ENCODE results near the gene OTX2. TPM values are rescaled to one million over a fixed set of nuclear protein-coding genes. Genes with fewer than 3 reads are reported as not detected.

Gene OTX2
- total RNA-seq, 2 experiments from 2014 or later: not detected

DNA sequence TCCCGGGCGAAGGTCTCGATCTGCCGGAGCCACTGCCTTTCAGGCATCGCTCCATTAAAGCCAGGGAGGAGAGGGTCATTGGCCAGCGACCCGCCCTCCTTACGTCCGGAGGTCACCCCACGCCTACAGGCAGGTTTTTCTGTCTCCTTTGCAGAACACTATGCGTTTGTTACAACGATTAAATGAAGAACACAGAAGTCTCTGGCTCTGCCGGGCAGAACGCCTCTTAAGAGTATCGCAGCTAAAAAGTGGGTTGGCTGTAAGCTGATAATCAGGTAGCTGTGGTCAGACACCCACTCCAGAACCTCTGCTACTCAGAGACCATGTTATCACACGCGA, 15.0 kb downstream of the OTX2 start:
- intact Hi-C loops (cut with DNase I, micrococcal nuclease): no loop called here
- Histone ChIP-seq H3K27me3 (ENCODE audit: control insufficient read depth in 1 of 2, insufficient read depth in 2 of 2, low read length in 2 of 2) (peaks cover 65 to 92% of the 10 kb centered on the region in 2 experiments), H3K27ac (ENCODE audit: low read depth in 1 of 2, low read length in 2 of 2) (no peak overlapping the region)

DNA sequence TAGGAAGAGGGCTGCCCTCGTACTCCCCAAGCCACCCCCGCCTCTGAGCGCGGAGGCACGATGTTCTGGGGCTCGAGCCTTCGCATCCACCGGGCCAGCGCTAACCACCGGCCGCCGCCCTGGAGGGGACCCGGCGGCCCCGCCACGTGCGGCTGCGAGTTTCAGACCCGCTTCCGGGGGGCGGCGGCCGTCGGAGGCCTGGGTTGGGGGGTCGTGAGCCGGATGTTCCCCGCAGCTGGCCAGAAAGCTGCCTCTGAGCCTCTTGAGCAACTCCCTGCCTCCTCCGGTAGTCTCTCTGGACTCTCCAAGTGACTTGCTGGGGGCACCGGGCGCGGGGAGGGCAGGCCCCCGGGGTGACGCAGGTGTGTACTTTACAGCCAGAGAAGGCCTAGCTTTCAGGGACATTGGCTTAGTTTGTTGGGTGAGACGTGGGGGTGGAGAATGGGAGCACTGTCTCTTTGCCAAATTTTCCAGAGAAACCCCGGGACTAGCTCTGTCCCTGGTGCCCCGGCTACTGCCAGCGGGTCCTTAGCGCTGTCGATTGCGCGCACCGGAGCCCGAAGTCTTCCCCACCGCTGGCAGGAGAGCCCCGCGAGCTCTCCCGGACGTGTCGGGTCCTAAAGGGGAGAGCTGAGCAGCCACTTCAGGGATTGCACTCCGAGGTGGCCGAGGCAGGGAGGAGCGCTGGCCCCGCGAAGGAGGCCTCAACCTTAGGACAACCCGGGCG, 15.6 kb downstream of the OTX2 start:
- H3K27me3 Mint-ChIP-seq: peaks cover 78% of the 10 kb centered on the region
- no peak overlapping the region for H3K27ac ChIP-seq (ENCODE audit: low read depth in 1 of 2, low read length in 2 of 2)
- peaks cover 12% of the 10 kb centered on the region for H3K4me1 ChIP-seq (ENCODE audit: insufficient read depth, low read length)
- POLR2A ChIA-PET: no interaction called here
- no peaks in the 10 kb centered on the region for H3K36me3 Mint-ChIP-seq (ENCODE audit: low read depth)
- peaks cover 0 to 38% of the 10 kb centered on the region in 2 experiments for H3K9me3 ChIP-seq (ENCODE audit: control insufficient read depth in 1 of 2, insufficient read depth in 1 of 2, low read length in 2 of 2)
- no peaks in the 10 kb centered on the region for H3K36me3 ChIP-seq (ENCODE audit: insufficient read depth, low read length)
- H3K4me3 ChIP-seq (ENCODE audit: low read length): no peak overlapping the region
- no peak overlapping the region for H3K27ac Mint-ChIP-seq
- H3K4me3 Mint-ChIP-seq: no peak overlapping the region
- no peak for DNase-seq
- intact Hi-C loops (cut with DNase I, micrococcal nuclease): no loop called here
- CTCF ChIA-PET: no interaction called here
- no peak for ATAC-seq (ENCODE audit: poor library complexity)
- H3K4me1 Mint-ChIP-seq (ENCODE audit: low read depth): peaks cover 11% of the 10 kb centered on the region
- no peaks in the 10 kb centered on the region for H3K9me3 Mint-ChIP-seq
- H3K27me3 ChIP-seq (ENCODE audit: control insufficient read depth in 1 of 2, insufficient read depth in 2 of 2, low read length in 2 of 2): peaks cover 64 to 86% of the 10 kb centered on the region in 2 experiments
- TF ChIP-seq, protein P1, sequence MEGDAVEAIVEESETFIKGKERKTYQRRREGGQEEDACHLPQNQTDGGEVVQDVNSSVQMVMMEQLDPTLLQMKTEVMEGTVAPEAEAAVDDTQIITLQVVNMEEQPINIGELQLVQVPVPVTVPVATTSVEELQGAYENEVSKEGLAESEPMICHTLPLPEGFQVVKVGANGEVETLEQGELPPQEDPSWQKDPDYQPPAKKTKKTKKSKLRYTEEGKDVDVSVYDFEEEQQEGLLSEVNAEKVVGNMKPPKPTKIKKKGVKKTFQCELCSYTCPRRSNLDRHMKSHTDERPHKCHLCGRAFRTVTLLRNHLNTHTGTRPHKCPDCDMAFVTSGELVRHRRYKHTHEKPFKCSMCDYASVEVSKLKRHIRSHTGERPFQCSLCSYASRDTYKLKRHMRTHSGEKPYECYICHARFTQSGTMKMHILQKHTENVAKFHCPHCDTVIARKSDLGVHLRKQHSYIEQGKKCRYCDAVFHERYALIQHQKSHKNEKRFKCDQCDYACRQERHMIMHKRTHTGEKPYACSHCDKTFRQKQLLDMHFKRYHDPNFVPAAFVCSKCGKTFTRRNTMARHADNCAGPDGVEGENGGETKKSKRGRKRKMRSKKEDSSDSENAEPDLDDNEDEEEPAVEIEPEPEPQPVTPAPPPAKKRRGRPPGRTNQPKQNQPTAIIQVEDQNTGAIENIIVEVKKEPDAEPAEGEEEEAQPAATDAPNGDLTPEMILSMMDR (IDR thresholded peaks at IDR 0.05): no peak

More for the DNA sequence above, 15.0 kb downstream of the OTX2 start:
- ChIA-PET POLR2A (no interaction called here), CTCF (no interaction called here)
- Histone ChIP-seq H3K36me3 (ENCODE audit: insufficient read depth, low read length) (no peaks in the 10 kb centered on the region), H3K4me3 (ENCODE audit: low read length) (no peak overlapping the region), H3K4me1 (ENCODE audit: insufficient read depth, low read length) (peaks cover 12% of the 10 kb centered on the region), H3K9me3 (ENCODE audit: control insufficient read depth in 1 of 2, insufficient read depth in 1 of 2, low read length in 2 of 2) (peaks cover 0 to 38% of the 10 kb centered on the region in 2 experiments)
- Mint-ChIP-seq H3K4me3 (no peak overlapping the region), H3K36me3 (ENCODE audit: low read depth) (no peaks in the 10 kb centered on the region), H3K9me3 (no peaks in the 10 kb centered on the region), H3K27me3 (peaks cover 78% of the 10 kb centered on the region), H3K27ac (no peak overlapping the region), H3K4me1 (ENCODE audit: low read depth) (peaks cover 11% of the 10 kb centered on the region)
- DNase-seq: no peak
- ATAC-seq (ENCODE audit: poor library complexity): no peak
- TF ChIP-seq, protein P1 (IDR thresholded peaks at IDR 0.05): no peak

DNA sequence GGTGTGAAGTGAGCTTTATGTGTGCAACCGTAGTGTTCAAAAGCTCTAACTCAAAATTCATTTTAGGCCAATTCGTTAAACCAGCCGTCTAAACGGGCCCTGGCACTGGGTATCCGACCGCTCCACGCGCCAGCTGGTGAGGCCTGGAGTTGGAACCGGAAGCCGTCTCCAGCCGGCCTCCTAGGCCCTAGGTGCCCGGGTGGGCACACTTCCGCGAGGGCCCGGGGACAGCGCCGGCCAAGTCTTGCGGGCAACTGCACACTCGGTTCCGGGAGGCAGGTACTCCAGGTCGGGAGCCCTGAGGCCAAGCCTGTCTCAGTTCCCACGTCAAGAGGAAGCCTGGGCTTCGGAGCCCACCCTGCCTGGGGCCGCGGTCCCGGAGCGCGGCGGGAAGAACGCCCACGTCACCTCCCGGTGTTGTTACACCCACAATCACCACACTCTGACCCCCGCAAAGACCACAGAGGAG, 16.2 kb downstream of the OTX2 start:
- H3K36me3 Mint-ChIP-seq (ENCODE audit: low read depth): no peaks in the 10 kb centered on the region
- TF ChIP-seq, protein P1 (IDR thresholded peaks at IDR 0.05): no peak
- no peaks in the 10 kb centered on the region for H3K36me3 ChIP-seq (ENCODE audit: insufficient read depth, low read length)
- no peak for DNase-seq
- intact Hi-C loops (cut with DNase I, micrococcal nuclease): no loop called here
- ChIA-PET CTCF (no interaction called here), POLR2A (no interaction called here)
- H3K4me1 Mint-ChIP-seq (ENCODE audit: low read depth): peaks cover 7% of the 10 kb centered on the region
- peaks cover 58 to 80% of the 10 kb centered on the region in 2 experiments for H3K27me3 ChIP-seq (ENCODE audit: control insufficient read depth in 1 of 2, insufficient read depth in 2 of 2, low read length in 2 of 2)
- peaks cover 75% of the 10 kb centered on the region for H3K27me3 Mint-ChIP-seq
- no peak for ATAC-seq (ENCODE audit: poor library complexity)
- H3K4me3 Mint-ChIP-seq: no peak overlapping the region
- no peak overlapping the region for H3K27ac Mint-ChIP-seq
- H3K27ac ChIP-seq (ENCODE audit: low read depth in 1 of 2, low read length in 2 of 2): no peak overlapping the region
- peaks cover 12% of the 10 kb centered on the region for H3K4me1 ChIP-seq (ENCODE audit: insufficient read depth, low read length)
- H3K4me3 ChIP-seq (ENCODE audit: low read length): no peak overlapping the region
- peaks cover 0 to 38% of the 10 kb centered on the region in 2 experiments for H3K9me3 ChIP-seq (ENCODE audit: control insufficient read depth in 1 of 2, insufficient read depth in 1 of 2, low read length in 2 of 2)
- no peaks in the 10 kb centered on the region for H3K9me3 Mint-ChIP-seq
